Ishikawa (cell line): Measurements from ENCODE around the gene HOXA11.

Experiments used
- CEBPB ChIP-seq: IDR thresholded peaks from 2 replicates; pipeline ENCODE4 v1.6.1; 2012
- CREB1 ChIP-seq: IDR thresholded peaks from 2 replicates; pipeline ENCODE4 v1.6.1; 2012; ENCODE audit warnings: low read depth
- EGR1 ChIP-seq: IDR thresholded peaks from 2 replicates; pipeline ENCODE4 v1.6.1; 2012
- EP300 ChIP-seq: IDR thresholded peaks from 2 replicates; pipeline ENCODE4 v1.6.1; 2012; ENCODE audit warnings: borderline replicate concordance
- FOXM1 ChIP-seq: IDR thresholded peaks from 2 replicates; pipeline ENCODE4 v1.6.1; 2012; ENCODE audit warnings: low read depth, borderline replicate concordance
- MAX ChIP-seq: IDR thresholded peaks from 2 replicates; pipeline ENCODE4 v1.6.1; 2012
- NFIC ChIP-seq: IDR thresholded peaks from 2 replicates; pipeline ENCODE4 v1.6.1; 2012
- RAD21 ChIP-seq: IDR thresholded peaks from 2 replicates; pipeline ENCODE4 v1.6.1; 2012; ENCODE audit warnings: low read depth
- REST ChIP-seq: IDR thresholded peaks from 2 replicates; pipeline ENCODE4 v1.6.1; 2012; ENCODE audit warnings: low read depth, mild to moderate bottlenecking
- TAF1 ChIP-seq: IDR thresholded peaks from 2 replicates; pipeline ENCODE4 v1.6.1; 2012; ENCODE audit warnings: low read depth, mild to moderate bottlenecking
- TCF12 ChIP-seq: IDR thresholded peaks from 2 replicates; pipeline ENCODE4 v1.6.1; 2012; ENCODE audit warnings: low read depth
- TEAD4 ChIP-seq: IDR thresholded peaks from 2 replicates; pipeline ENCODE4 v1.6.1; 2012
- USF1 ChIP-seq: IDR thresholded peaks from 2 replicates; pipeline ENCODE4 v1.6.1; 2012
- YY1 ChIP-seq: IDR thresholded peaks from 2 replicates; pipeline ENCODE4 v1.6.1; 2012; ENCODE audit warnings: low read depth
- ZBTB7A ChIP-seq: IDR thresholded peaks from 2 replicates; pipeline ENCODE4 v1.6.1; 2012; ENCODE audit warnings: low read depth

Gene HOXA11

GRCh38 chr7:27151931-27152815 is 32.9 kb downstream of the HOXA11 start, which contains the start of gene HOXA3:
Gene HOXA3 (minus strand): TSS chr7:27152583. CDS start chr7:27110640, 41,943 bp downstream.
- TF ChIP-seq NFIC: no peak
- no peak for TF ChIP-seq TAF1
- TF ChIP-seq CEBPB: no peak
- no peak for TF ChIP-seq MAX

DNA sequence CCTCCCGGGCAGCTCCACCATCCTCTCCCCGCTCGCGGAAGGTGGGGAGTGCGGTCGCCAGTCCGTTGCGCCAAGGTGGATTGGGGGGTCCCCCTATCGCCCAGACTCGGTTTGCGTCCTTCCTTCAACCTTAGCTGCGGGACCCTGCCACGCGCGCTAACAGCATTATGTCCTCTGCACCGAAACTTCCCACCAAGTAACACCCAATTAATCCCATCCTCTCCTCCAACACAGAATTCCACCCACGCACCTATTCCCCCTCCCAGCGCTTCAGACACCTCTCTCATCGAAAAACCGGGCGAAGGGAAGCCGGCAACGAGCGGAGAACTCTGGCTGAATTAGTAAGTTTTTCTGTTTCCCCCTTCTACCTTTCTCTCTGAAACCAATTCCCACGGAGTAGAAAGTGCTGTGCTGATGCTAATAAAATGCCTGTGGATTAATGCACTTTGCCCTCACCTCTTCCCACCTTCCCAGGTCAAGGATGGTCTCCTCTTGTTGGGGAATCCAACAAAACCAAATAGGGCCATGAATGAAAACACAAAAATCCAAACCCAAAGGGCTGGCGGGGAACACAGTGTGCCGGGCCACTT is 33.6 kb downstream of the HOXA11 start:
- TF ChIP-seq NFIC (no peak), MAX (no peak)

- no peak for TF ChIP-seq FOXM1
- 0 out of 2 replicates have a peak, but pooled peaks have one; percentile 40 for TF ChIP-seq NFIC
- TF ChIP-seq TCF12: peak; percentile 39; the same call in 1 of the 2 replicates
- TF ChIP-seq ZBTB7A: peak; percentile 39; the same call in 1 of the 2 replicates
- no peak for TF ChIP-seq USF1
- no peak for TF ChIP-seq CREB1
- TF ChIP-seq EGR1: 0 out of 2 replicates have a peak, but pooled peaks have one; percentile 8
- TF ChIP-seq REST: peak; percentile 64
- TF ChIP-seq YY1: peak; percentile 73; the same call in 1 of the 2 replicates
- TF ChIP-seq TAF1: peak; percentile 47; the same call in 1 of the 2 replicates
- peak; percentile 6; the same call in 1 of the 2 replicates for TF ChIP-seq TEAD4
- peak; percentile 28 for TF ChIP-seq MAX
- peak; percentile 47; the same call in 1 of the 2 replicates for TF ChIP-seq RAD21
- TF ChIP-seq EP300: no peak
- TF ChIP-seq CEBPB: no peak
Measured at GRCh38 chr7:27150568-27151340, 34.3 kb downstream of the HOXA11 start.

DNA sequence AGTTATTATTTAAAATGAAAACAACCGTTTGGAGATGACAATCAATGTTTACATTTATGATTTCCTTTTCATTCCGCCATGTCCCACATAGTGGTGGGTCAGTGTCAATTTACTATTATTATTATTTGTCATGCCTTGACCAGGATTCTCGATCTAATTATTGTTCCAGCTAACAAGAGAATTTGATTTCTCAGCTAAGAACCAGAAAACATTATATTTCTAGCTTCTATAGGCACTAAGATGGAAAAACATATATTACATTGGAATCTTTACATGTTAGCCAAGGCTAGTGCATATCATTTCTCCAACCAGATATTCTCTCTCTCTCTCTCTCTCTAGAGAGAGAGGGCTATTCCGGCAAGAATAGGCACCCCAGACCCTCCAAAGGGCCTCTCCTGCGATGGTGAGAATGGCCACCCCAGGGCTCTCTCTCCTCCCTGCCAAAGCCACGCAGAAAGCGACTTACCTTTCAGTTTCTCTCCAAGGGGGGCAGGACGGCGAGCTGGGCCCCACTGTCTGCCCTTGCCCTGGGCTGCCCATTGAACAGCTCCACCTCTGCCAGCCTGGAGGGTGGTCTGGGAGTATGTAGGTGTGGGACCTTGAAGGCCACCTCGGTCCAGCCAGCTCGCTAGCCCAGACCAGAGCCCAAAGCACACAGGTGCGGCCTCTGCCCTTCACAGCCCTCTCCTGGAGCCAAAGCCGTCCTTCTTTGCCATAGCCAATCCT is 35.0 kb downstream of the HOXA11 start:
- no peak; the same call in 1 of the 2 replicates for TF ChIP-seq NFIC
- TF ChIP-seq CEBPB: no peak
- TF ChIP-seq CREB1: no peak
- no peak for TF ChIP-seq MAX
- TF ChIP-seq ZBTB7A: no peak
- no peak for TF ChIP-seq TCF12

GRCh38 chr7:27148756-27149641 is 36.0 kb downstream of the HOXA11 start:
- TF ChIP-seq REST (no peak), NFIC (0 out of 2 replicates have a peak, but pooled peaks have one; percentile 31), CREB1 (no peak)
